Osteocyte (in vitro differentiated cells): ENCODE measurements around the gene LIM2. TPM values are rescaled to one million over a fixed set of nuclear protein-coding genes. Genes with fewer than 3 reads are reported as not detected.

Experiments used
- DNase-seq: peaks from one replicate; pipeline ENCODE4 v3.0.0; 2021; ENCODE audit warnings: mixed read lengths; ENCODE audit not compliant: unreplicated experiment; ENCODE audit errors: extremely low spot score
- H3K27ac Mint-ChIP-seq: one replicate; pipeline ENCODE4 v1.8.0; 2021; ENCODE audit warnings: mild to moderate bottlenecking, mixed read lengths; ENCODE audit not compliant: unreplicated experiment
- H3K27me3 Mint-ChIP-seq: one replicate; pipeline ENCODE4 v1.8.0; 2021; ENCODE audit warnings: mixed read lengths; ENCODE audit not compliant: unreplicated experiment
- H3K36me3 Mint-ChIP-seq: one replicate; pipeline ENCODE4 v1.8.0; 2021; ENCODE audit warnings: mixed read lengths; ENCODE audit not compliant: unreplicated experiment
- H3K4me1 Mint-ChIP-seq: one replicate; pipeline ENCODE4 v1.8.0; 2021; ENCODE audit warnings: mixed read lengths; ENCODE audit not compliant: unreplicated experiment
- H3K4me3 Mint-ChIP-seq: one replicate; pipeline ENCODE4 v1.8.0; 2021; ENCODE audit warnings: mild to moderate bottlenecking, moderate library complexity, mixed read lengths; ENCODE audit not compliant: unreplicated experiment
- H3K9me3 Mint-ChIP-seq: one replicate; pipeline ENCODE4 v1.8.0; 2021; ENCODE audit warnings: mixed read lengths; ENCODE audit not compliant: unreplicated experiment
- CTCF ChIP-seq: fragments of 200-600 bp; sonication (generic); IDR thresholded peaks from 2 replicates; pipeline ENCODE4 v1.5.0; 2021; ENCODE audit warnings: antibody characterized with exemption, mild to moderate bottlenecking, moderate library complexity
- total RNA-seq: library from RNA; stranded (reverse); gene quantifications from 2 replicates; pipeline ENCODE4 v1.2.1, GENCODE V29; 2021

Gene LIM2
- total RNA-seq, 1 donor from 2014 or later: not detected

DNA sequence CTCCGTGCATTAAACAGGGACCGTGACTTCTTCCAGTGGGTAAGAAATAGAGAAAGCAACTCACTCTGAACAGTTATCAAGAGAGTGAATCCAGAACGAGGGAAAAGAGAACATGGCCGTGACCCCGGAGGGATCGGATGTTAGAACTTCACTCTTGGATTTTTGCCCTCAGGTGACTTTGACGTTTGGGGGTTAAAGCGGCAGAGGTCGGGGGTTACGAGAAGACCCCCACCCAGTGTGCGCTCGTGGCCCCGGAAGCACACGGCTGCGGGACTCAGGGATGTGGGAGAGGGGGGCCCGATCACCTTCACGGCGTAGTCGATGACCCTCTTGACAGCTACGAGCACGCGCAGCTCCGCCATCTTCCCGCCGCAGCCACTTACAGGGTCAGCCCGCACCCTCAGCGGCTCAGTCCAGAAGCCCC is 21.8 kb downstream of the LIM2 start, which contains the start of gene ETFB:
Gene ETFB, minus strand, starts transcription at position 424 of the 424 bp plus-strand sequence. Its CDS starts 62 bp downstream, at position 362.
- Mint-ChIP-seq H3K4me1 (peaks cover 38% of the 10 kb centered on the region), H3K27ac (peak within 1 kb of the TSS; percentile 97), H3K27me3 (no peaks in the 10 kb centered on the region), H3K4me3 (peak within 1 kb of the TSS; percentile 89), H3K36me3 (no peaks in the 10 kb centered on the region), H3K9me3 (no peaks in the 10 kb centered on the region)
- no peak for TF ChIP-seq CTCF
- DNase-seq: no peak

DNA sequence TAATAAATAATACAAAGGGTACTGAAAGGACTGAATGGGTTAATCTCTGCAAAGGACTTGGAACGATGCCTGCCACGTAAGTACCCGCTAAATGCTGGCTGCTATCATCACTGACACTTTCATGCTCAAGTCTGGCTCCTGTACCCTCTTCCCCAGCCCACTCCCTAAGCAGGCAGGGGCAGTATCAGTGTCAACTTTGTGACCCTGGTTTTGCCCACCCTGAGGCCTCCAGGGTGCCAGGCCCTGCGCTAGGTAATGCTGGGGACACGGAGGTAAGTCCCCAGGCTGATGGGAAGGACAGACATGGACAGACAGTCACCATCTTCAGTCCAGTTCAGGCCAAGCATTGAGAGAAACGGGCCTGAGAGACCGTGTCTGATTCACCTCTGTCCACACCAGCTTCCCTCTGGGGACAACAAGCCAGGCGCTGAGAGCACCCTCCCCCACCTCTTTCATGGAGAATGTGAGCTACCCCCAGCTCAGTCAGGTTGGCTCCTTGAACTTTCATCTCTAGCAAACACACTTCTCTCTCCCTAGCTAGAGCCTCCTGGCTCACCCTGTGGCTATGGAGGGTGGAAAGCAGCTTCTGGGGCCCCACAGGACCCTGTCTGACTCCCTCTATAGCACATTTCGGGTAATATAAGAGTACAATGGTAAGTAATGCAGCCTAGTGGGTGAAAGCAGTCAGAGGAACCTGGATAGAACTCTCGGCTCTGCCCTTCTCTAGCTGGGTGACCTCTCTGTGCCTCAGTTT is 22.4 kb downstream of the LIM2 start:
- no peak for TF ChIP-seq CTCF
- H3K27ac Mint-ChIP-seq: peak overlapping the region; percentile 97
- H3K4me1 Mint-ChIP-seq: peaks cover 41% of the 10 kb centered on the region
- no peaks in the 10 kb centered on the region for H3K9me3 Mint-ChIP-seq
- H3K36me3 Mint-ChIP-seq: no peaks in the 10 kb centered on the region
- H3K27me3 Mint-ChIP-seq: no peaks in the 10 kb centered on the region
- no peak for DNase-seq
- H3K4me3 Mint-ChIP-seq: peak overlapping the region; percentile 89

DNA sequence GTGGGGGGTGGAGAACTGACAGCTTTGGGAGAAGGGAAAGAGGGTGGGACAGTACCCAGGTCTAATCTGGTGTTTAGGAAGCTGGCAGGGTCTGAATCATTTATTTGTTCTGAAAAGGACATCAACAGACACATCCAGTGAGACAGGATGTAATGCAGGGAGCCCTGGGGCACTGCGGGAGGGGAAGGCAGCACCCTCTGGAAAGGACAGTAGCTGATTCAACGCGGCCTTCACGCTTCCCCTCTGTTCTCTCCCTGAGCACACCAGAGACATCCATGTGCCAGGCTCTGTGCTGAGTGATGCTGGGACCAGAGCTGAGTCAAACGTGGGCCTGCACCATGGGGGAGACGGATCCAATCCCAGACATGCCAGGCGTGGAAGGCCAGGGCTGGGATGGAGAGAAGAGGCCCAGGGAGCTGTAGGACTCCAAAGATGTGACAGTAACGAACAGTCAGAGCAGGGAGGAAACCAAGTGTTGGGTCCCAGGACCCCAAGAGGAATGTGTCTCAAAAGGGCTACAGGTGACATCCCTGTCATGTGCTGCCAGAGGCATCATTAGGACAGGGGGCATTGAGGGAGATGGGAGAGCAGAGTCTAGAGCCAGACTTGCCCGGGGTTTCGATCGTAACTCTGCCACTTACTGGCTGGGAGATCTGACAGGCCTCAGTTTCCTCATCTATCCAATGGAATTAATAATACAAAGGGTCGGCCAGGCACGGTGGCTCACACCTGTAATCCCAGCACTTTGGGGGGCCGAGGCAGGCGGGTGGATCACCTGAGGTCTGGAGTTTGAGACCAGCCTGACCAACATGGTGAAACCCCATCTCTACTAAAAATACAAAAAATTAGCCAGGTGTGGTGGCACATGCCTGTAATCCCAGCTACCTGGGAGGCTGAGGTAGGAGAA is 23.3 kb downstream of the LIM2 start:
- Mint-ChIP-seq H3K9me3 (no peaks in the 10 kb centered on the region), H3K36me3 (no peaks in the 10 kb centered on the region), H3K4me3 (peak overlapping the region; percentile 65), H3K27me3 (no peaks in the 10 kb centered on the region), H3K27ac (peak overlapping the region; percentile 69), H3K4me1 (peaks cover 44% of the 10 kb centered on the region)
- DNase-seq: no peak
- no peak for TF ChIP-seq CTCF

DNA sequence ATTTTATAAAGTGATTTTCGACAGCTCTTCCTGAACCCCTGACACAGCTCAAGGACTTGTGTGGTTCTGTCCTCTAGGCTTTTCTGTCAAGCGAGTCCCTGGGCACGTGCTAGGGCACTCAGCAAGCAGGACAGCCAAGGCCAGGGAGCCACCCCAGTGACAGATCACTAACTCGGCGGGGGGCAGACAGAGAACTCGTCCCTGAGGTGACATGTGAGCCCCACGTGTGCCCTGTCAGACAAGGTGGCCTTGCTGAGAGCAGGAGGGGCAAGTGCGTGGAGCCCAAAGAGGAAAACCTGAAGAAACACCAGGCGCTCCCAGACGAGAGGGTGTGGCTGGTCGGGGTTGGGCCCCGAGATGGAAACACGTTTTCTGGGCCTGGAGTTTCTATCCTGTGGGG is 26.5 kb downstream of the LIM2 start:
- no peak for DNase-seq
- TF ChIP-seq CTCF: no peak
- no peaks in the 10 kb centered on the region for H3K36me3 Mint-ChIP-seq
- no peaks in the 10 kb centered on the region for H3K9me3 Mint-ChIP-seq
- no peaks in the 10 kb centered on the region for H3K27me3 Mint-ChIP-seq
- no peak overlapping the region for H3K4me3 Mint-ChIP-seq
- H3K27ac Mint-ChIP-seq: no peak overlapping the region
- peaks cover 38% of the 10 kb centered on the region for H3K4me1 Mint-ChIP-seq

DNA sequence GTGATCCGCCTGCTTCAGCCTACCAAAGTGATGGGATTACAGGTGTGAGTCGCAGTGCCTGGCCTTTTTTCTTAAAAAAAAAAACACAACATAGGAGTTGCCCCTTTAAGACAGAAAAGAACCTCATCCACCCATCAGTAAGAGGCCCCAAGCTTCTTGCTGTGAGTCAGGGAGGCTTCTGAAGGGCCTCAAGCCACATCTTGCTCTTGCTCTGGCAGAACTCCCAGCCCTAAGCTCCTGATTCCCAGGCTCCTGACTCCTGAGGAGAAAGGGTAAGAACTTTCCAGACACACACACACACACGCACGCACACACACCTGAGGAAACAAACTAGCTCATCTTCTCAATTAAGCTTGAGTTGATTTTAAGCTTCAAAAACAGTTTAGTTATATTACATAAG is 28.5 kb downstream of the LIM2 start:
- Mint-ChIP-seq H3K4me1 (peaks cover 30% of the 10 kb centered on the region), H3K27me3 (no peaks in the 10 kb centered on the region), H3K4me3 (no peak overlapping the region), H3K36me3 (no peaks in the 10 kb centered on the region), H3K27ac (peak overlapping the region; percentile 86), H3K9me3 (no peaks in the 10 kb centered on the region)
- TF ChIP-seq CTCF: no peak
- no peak for DNase-seq
